ENCODE results near the gene STX4. TPM values are rescaled to one million over a fixed set of nuclear protein-coding genes. Genes with fewer than 3 reads are reported as not detected.

The STX4 gene
- total RNA-seq, 1 experiment from 2014 or later: 32.3 TPM

DNA sequence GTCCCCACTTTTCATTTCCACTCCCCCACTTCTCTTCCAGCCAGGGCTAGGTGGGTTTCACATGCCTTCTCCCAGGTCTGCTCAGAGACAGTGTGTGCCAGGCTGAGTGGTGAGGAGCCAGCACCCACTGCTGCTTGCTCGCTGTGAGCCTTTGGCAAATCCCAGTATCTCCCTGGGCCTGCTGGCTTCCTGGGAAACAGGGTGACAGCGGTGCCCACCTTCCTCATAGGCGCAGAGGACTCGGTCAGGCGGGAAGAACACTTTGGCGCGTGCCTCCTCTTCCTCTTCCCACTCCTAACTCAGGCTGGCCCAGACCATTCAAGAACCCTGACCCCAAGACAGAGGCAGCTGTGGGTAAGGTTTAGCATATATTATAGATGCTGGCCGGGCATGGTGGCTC, 55.8 kb downstream of the STX4 start:
- Histone ChIP-seq H4K5ac (ENCODE audit: insufficient read length, low read depth, low read length) (no peak overlapping the region), H3K18ac (ENCODE audit: insufficient read length, low read depth, low read length) (no peak overlapping the region), H3K23ac (ENCODE audit: insufficient read length, low read depth, low read length) (no peak overlapping the region), H4K20me1 (ENCODE audit: control insufficient read depth, insufficient read depth, insufficient read length) (peaks cover 3% of the 10 kb centered on the region), H2AK5ac (ENCODE audit: insufficient read length, low read length) (no peak overlapping the region), H2BK120ac (ENCODE audit: low read depth, low read length, poor library complexity, severe bottlenecking) (no peak overlapping the region), H3K27me3 (ENCODE audit: insufficient read depth, low read length) (no peaks in the 10 kb centered on the region), H4K91ac (ENCODE audit: insufficient read length, low read depth, low read length) (no peak overlapping the region), H3K4me1 (ENCODE audit: insufficient read depth, low read length) (no peaks in the 10 kb centered on the region), H3K27ac (ENCODE audit: insufficient read length, low read depth, low read length) (no peak overlapping the region), H4K8ac (replicated peaks; ENCODE audit: insufficient read length, low read depth, low read length) (no peak overlapping the region), H2BK15ac (ENCODE audit: low read depth, low read length) (no peak overlapping the region), H3K23me2 (ENCODE audit: insufficient read length, low read depth, low read length, poor library complexity, severe bottlenecking) (peaks cover 9% of the 10 kb centered on the region), H3K14ac (ENCODE audit: insufficient read depth, low read length) (no peak overlapping the region), H3T11ph (ENCODE audit: low read length) (no peak overlapping the region), H3K56ac (ENCODE audit: insufficient read length, low read depth, low read length) (no peak overlapping the region), H3K79me1 (ENCODE audit: insufficient read depth, low read depth, low read length, poor library complexity, severe bottlenecking) (peaks cover 2% of the 10 kb centered on the region), H3K4ac (ENCODE audit: low read depth, low read length) (no peak overlapping the region), H2BK5ac (ENCODE audit: insufficient read length, low read length) (no peak overlapping the region), H2BK12ac (ENCODE audit: insufficient read length, low read depth, low read length) (no peak overlapping the region), H3K79me2 (ENCODE audit: insufficient read depth, low read length) (peaks cover 2% of the 10 kb centered on the region; the same call in 1 of the 2 replicates), H3K9ac (ENCODE audit: extremely low read depth, insufficient read length, low read length) (no peak overlapping the region), H2AFZ (ENCODE audit: low read length) (no peak overlapping the region), H3K4me2 (ENCODE audit: insufficient read depth, insufficient read length, low read length) (no peak overlapping the region), H2BK20ac (ENCODE audit: low read depth, low read length, poor library complexity, severe bottlenecking) (no peak overlapping the region), H3K9me3 (ENCODE audit: control insufficient read depth, low read depth, low read length) (no peaks in the 10 kb centered on the region)
- no peak for DNase-seq
- TF ChIP-seq, protein P1, sequence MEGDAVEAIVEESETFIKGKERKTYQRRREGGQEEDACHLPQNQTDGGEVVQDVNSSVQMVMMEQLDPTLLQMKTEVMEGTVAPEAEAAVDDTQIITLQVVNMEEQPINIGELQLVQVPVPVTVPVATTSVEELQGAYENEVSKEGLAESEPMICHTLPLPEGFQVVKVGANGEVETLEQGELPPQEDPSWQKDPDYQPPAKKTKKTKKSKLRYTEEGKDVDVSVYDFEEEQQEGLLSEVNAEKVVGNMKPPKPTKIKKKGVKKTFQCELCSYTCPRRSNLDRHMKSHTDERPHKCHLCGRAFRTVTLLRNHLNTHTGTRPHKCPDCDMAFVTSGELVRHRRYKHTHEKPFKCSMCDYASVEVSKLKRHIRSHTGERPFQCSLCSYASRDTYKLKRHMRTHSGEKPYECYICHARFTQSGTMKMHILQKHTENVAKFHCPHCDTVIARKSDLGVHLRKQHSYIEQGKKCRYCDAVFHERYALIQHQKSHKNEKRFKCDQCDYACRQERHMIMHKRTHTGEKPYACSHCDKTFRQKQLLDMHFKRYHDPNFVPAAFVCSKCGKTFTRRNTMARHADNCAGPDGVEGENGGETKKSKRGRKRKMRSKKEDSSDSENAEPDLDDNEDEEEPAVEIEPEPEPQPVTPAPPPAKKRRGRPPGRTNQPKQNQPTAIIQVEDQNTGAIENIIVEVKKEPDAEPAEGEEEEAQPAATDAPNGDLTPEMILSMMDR (conservative IDR thresholded peaks at IDR 0.05): no peak
- Mint-ChIP-seq H3K27ac (no peak overlapping the region; a peak in 1 of 7 replicates), H3K9me3 (no peaks in the 10 kb centered on the region; a peak in 1 of 5 replicates), H3K27me3 (ENCODE audit: low read depth) (no peaks in the 10 kb centered on the region; the same call in 1 of the 2 replicates), H3K36me3 (ENCODE audit: insufficient read depth in 1 of 3, low read depth in 3 of 3) (peaks cover 4 to 27% (median 24%) of the 10 kb centered on the region in 3 experiments; a peak in 6 of 7 replicates), H3K4me3 (no peak overlapping the region), H3K4me1 (peaks cover 5 to 10% of the 10 kb centered on the region in 2 experiments; a peak in 3 of 4 replicates)
- no CpG with 5 or more reads among the region's 8 CpGs for WGBS (ENCODE audit: extremely low coverage, insufficient read length, low lambda C conversion rate)

Other genes starting within 250 kb of the STX4 start
- 20.0 TPM in 2 replicates for gene ZNF629, start 246.4 kb upstream of the STX4 start, total RNA-seq (2021)
- gene BCL7C, start 139.5 kb upstream of the STX4 start, total RNA-seq (2021): 17.5 and 18.3 TPM in 2 replicates
- 0.72 TPM in 2 replicates for gene CTF1, start 136.9 kb upstream of the STX4 start, total RNA-seq (2021)
- 66.8 and 68.0 TPM in 2 replicates for gene FBXL19, start 110.0 kb upstream of the STX4 start, total RNA-seq (2021)
- 6.1 and 6.9 TPM in 2 replicates for gene ORAI3, start 84.5 kb upstream of the STX4 start, total RNA-seq (2021)
- 36.9 and 37.0 TPM in 2 replicates for gene SETD1A, start 75.8 kb upstream of the STX4 start, total RNA-seq (2021)
- gene HSD3B7, start 48.4 kb upstream of the STX4 start, total RNA-seq (2021): 5.5 and 7.5 TPM in 2 replicates
- gene STX1B, start 22.9 kb upstream of the STX4 start, total RNA-seq (2021): 9.7 and 11.0 TPM in 2 replicates
- 18.6 and 19.6 TPM in 2 replicates for gene ZNF668, start 40.7 kb downstream of the STX4 start, total RNA-seq (2021)
- gene ZNF646, start 40.9 kb downstream of the STX4 start, total RNA-seq (2021): 25.9 and 29.2 TPM in 2 replicates
- 2.8 and 3.6 TPM in 2 replicates for gene PRSS53, start 55.4 kb downstream of the STX4 start, total RNA-seq (2021)
- 93.9 and 94.5 TPM in 2 replicates for gene VKORC1, start 61.2 kb downstream of the STX4 start, total RNA-seq (2021)
- gene BCKDK, start 74.8 kb downstream of the STX4 start, total RNA-seq (2021): 55.7 and 57.0 TPM in 2 replicates
- gene KAT8, start 84.1 kb downstream of the STX4 start, total RNA-seq (2021): 52.1 and 53.4 TPM in 2 replicates
- gene PRSS8, start 102.2 kb downstream of the STX4 start, total RNA-seq (2021): 64.0 and 65.0 TPM in 2 replicates
- 0.66 and 0.72 TPM in 2 replicates for gene PRSS36, start 116.5 kb downstream of the STX4 start, total RNA-seq (2021)
- gene FUS, start 146.6 kb downstream of the STX4 start, total RNA-seq (2021): 953 and 1,034 TPM in 2 replicates
- gene PYCARD, start 169.2 kb downstream of the STX4 start, total RNA-seq (2021): 37.5 and 38.5 TPM in 2 replicates
- 1.2 and 1.3 TPM in 2 replicates for gene TRIM72, start 180.6 kb downstream of the STX4 start, total RNA-seq (2021)
- 0.70 and 2.1 TPM in 2 replicates for gene PYDC1, start 183.6 kb downstream of the STX4 start, total RNA-seq (2021)
- 0.18 and 0.33 TPM in 2 replicates for gene ITGAM, start 226.4 kb downstream of the STX4 start, total RNA-seq (2021)